OCI-LY3 (cell line): ENCODE data around the gene KAZN.

Experiments used
- H2AFZ ChIP-seq: fragments of 200-600, 300-600 bp; shearing (Covaris generic); 2 replicates; pipeline ENCODE4 v1.6.0; 2014; ENCODE audit warnings: antibody characterized with exemption, low read depth, low read length
- H3K27ac ChIP-seq: fragments of 200-600, 300-600 bp; sonication (generic); 2 replicates; pipeline ENCODE4 v1.5.1; 2014; ENCODE audit warnings: mild to moderate bottlenecking, low read length, moderate library complexity, mixed read lengths
- H3K27me3 ChIP-seq: fragments of 200-600, 300-600 bp; sonication (generic); 2 replicates; pipeline ENCODE4 v1.6.1; 2014; ENCODE audit warnings: low read depth, low read length, mixed read lengths
- H3K36me3 ChIP-seq: fragments of 200-600, 300-600 bp; sonication (generic); replicated peaks from 2 replicates; pipeline ENCODE3; 2014; ENCODE audit warnings: low read depth, low read length, mixed read lengths
- H3K4me1 ChIP-seq: fragments of 300-600, 200-600 bp; sonication (generic); 2 replicates; pipeline ENCODE4 v1.6.1; 2014; ENCODE audit warnings: low read length, mixed read lengths
- H3K4me2 ChIP-seq: fragments of 200-600, 300-600 bp; sonication (generic); 2 replicates; pipeline ENCODE4 v1.6.1; 2014; ENCODE audit warnings: low read length, mixed read lengths
- H3K4me3 ChIP-seq: fragments of 300-600, 200-600 bp; sonication (generic); 2 replicates; pipeline ENCODE4 v1.5.1; 2014; ENCODE audit warnings: antibody characterized with exemption, mild to moderate bottlenecking, low read length, moderate library complexity
- H3K79me2 ChIP-seq: fragments of 300-600, 200-600 bp; shearing (Covaris generic); 2 replicates; pipeline ENCODE4 v1.6.1; 2014; ENCODE audit warnings: mild to moderate bottlenecking, low read length, mixed read lengths
- H3K9ac ChIP-seq: fragments of 300-600, 200-600 bp; shearing (Covaris generic); 2 replicates; pipeline ENCODE4 v1.6.0; 2014; ENCODE audit warnings: mild to moderate bottlenecking, low read length, moderate library complexity
- H3K9me3 ChIP-seq: fragments of 200-600, 300-600 bp; shearing (Covaris generic); 2 replicates; pipeline ENCODE4 v1.6.1; 2014; ENCODE audit warnings: low read length, mixed read lengths; ENCODE audit not compliant: insufficient read depth
- H4K20me1 ChIP-seq: fragments of 200-600, 300-600 bp; sonication (generic); 2 replicates; pipeline ENCODE4 v1.6.1; 2016; ENCODE audit warnings: low read length, mixed read lengths; ENCODE audit not compliant: insufficient read depth
- EZH2phosphoT487 ChIP-seq: fragments of 200-600 bp; shearing (Covaris generic); IDR thresholded peaks from 2 replicates; pipeline ENCODE4 v1.6.1; 2018; ENCODE audit warnings: antibody characterized with exemption, mixed run types, low read depth
- TF ChIP-seq, protein P1 (sequence below): fragments of 200-600, 300-600 bp; sonication (generic); IDR thresholded peaks from 2 replicates; pipeline ENCODE4 v1.5.1; 2014; ENCODE audit warnings: antibody characterized with exemption, low read length, low read depth

KAZN gene

DNA sequence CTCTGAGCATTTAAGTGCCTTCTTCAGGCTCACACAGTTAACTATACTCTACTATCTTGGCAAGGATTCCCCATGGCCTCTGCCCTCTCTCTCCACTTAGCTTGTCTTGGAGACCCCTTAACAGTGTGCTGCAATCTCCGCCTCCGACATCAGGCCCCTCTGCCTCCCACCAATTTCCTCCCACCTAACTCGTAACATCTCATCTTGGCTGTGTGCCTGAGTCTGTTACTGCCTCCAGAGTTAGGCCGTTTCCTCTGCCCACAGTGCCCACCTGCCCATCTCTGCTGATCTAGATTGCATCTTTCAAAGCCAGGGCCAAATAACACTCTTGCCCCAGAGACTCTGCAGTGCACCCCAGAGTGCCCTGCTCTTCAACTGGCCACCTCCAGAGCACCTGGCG, 310.8 kb downstream of the KAZN start:
- no peaks in the 10 kb centered on the region for H4K20me1 ChIP-seq
- H3K9ac ChIP-seq: no peak overlapping the region
- H3K4me2 ChIP-seq: no peak overlapping the region
- no peak overlapping the region for H3K4me3 ChIP-seq
- H3K27me3 ChIP-seq: no peaks in the 10 kb centered on the region
- TF ChIP-seq EZH2phosphoT487: no peak
- TF ChIP-seq, protein P1, sequence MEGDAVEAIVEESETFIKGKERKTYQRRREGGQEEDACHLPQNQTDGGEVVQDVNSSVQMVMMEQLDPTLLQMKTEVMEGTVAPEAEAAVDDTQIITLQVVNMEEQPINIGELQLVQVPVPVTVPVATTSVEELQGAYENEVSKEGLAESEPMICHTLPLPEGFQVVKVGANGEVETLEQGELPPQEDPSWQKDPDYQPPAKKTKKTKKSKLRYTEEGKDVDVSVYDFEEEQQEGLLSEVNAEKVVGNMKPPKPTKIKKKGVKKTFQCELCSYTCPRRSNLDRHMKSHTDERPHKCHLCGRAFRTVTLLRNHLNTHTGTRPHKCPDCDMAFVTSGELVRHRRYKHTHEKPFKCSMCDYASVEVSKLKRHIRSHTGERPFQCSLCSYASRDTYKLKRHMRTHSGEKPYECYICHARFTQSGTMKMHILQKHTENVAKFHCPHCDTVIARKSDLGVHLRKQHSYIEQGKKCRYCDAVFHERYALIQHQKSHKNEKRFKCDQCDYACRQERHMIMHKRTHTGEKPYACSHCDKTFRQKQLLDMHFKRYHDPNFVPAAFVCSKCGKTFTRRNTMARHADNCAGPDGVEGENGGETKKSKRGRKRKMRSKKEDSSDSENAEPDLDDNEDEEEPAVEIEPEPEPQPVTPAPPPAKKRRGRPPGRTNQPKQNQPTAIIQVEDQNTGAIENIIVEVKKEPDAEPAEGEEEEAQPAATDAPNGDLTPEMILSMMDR: no peak
- no peaks in the 10 kb centered on the region for H3K79me2 ChIP-seq
- no peak overlapping the region for H2AFZ ChIP-seq
- no peaks in the 10 kb centered on the region for H3K9me3 ChIP-seq
- peaks cover 6% of the 10 kb centered on the region; the same call in 1 of the 2 replicates for H3K4me1 ChIP-seq
- no peaks in the 10 kb centered on the region for H3K36me3 ChIP-seq
- H3K27ac ChIP-seq: no peak overlapping the region

DNA sequence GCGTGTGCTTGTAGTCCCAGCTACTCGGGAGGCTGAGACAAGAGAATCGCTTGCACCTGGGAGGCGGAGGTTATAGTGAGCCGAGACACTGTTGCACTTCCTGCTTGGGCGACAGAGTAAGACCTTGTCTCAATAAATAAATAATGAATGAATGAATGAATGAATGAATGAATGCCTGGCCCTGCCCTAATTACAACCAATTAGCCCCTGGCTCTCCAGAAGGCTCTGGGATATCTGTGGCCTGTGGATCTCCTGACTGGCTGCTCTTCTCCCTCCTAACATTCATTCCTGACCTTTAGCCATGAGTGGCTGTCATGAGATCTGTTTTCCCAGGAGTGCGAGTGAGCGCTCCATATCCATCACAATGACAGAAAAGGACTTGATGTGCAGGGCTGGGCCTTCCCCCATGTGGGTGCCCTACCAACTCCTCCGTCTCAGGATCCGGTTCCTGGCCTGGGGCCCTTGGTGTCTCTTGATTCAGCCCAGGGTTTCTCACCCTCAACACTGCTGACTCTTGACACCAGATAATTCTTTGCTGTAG, 311.5 kb downstream of the KAZN start:
- Histone ChIP-seq H2AFZ (no peak overlapping the region), H3K27ac (no peak overlapping the region), H3K9ac (no peak overlapping the region), H3K79me2 (no peaks in the 10 kb centered on the region), H4K20me1 (no peaks in the 10 kb centered on the region), H3K36me3 (no peaks in the 10 kb centered on the region), H3K4me1 (peaks cover 6% of the 10 kb centered on the region; the same call in 1 of the 2 replicates), H3K27me3 (no peaks in the 10 kb centered on the region), H3K4me3 (no peak overlapping the region), H3K4me2 (no peak overlapping the region), H3K9me3 (no peaks in the 10 kb centered on the region)
- TF ChIP-seq, protein P1: no peak

DNA sequence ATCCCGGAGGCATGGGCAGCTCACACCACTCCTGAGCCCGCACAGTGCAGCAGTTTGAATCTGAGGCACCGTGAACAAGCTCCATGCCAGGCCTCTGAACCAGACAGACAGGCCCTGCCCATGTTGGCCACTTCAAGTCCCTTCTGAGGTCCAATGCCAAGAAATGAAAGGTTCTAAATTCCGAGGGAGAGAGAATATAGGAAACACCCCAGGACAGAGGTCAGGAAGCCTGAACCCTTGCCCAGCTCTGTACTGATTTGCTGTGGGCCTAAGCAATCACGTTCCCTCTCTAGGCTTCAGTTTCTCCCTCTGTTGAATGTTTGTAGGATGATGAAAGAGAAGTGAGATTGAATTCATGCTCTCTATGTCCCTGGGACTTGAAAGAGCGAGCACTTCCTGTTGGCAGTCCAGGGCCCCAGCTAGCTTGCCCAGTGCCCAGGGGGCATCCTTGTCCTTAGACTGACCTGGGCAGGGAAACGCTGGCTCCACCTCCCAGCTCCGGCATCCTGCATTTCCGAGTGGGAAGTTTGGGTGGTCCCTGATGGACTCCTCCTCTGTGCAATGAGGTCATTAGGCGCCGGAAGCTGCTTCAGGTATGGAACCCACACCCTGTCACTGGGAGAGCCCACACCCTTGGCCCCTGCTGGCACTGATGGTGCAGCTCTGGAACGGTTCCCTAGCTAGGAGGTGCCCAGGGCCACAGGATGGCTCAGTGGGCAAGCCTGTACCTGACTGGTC, 312.7 kb downstream of the KAZN start:
- no peaks in the 10 kb centered on the region for H3K36me3 ChIP-seq
- TF ChIP-seq EZH2phosphoT487: no peak
- TF ChIP-seq, protein P1: no peak
- H3K4me3 ChIP-seq: no peak overlapping the region
- H3K27ac ChIP-seq: no peak overlapping the region
- H3K9ac ChIP-seq: no peak overlapping the region
- H4K20me1 ChIP-seq: no peaks in the 10 kb centered on the region
- no peaks in the 10 kb centered on the region for H3K27me3 ChIP-seq
- H3K4me2 ChIP-seq: no peak overlapping the region
- H3K9me3 ChIP-seq: no peaks in the 10 kb centered on the region
- peaks cover 6% of the 10 kb centered on the region; the same call in 1 of the 2 replicates for H3K4me1 ChIP-seq
- no peak overlapping the region for H2AFZ ChIP-seq
- H3K79me2 ChIP-seq: no peaks in the 10 kb centered on the region

DNA sequence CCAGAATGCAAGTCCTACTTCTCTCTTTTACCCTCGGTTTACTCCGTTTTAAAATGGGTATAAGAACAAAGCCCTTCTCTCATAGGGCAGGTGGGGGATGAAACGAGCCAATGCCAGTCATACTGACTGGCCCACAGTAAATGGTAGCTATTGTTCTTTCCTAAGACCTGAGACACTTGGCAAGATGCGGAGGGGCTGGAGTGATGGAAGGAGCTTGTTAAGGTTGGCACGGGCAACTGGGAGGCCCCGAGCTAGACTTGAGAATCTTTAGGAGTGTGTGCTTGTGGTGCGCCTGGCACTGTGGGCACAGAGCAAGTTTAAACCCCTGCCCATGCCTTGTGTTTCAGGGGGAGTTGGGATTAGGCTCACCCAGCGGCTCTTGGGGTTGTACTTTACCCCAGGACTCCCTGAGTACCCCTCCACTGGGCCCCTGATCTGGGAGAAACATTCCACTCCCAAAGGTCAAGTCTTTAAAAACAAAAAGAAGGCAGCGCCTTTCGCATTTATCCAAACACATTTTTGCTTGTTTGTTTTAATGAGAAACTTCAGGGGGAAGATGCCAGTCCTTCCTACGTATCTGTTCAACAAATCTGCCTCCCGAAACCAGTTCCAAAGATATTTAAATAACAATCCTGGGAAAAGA, 314.5 kb downstream of the KAZN start:
- no peaks in the 10 kb centered on the region for H3K79me2 ChIP-seq
- no peaks in the 10 kb centered on the region for H3K36me3 ChIP-seq
- H3K9me3 ChIP-seq: no peaks in the 10 kb centered on the region
- no peak overlapping the region for H3K4me3 ChIP-seq
- H3K27ac ChIP-seq: no peak overlapping the region
- TF ChIP-seq, protein P1: no peak
- no peak for TF ChIP-seq EZH2phosphoT487
- no peaks in the 10 kb centered on the region for H3K27me3 ChIP-seq
- H3K4me1 ChIP-seq: peaks cover 6% of the 10 kb centered on the region; the same call in 1 of the 2 replicates
- H4K20me1 ChIP-seq: no peaks in the 10 kb centered on the region
- no peak overlapping the region for H2AFZ ChIP-seq
- H3K9ac ChIP-seq: no peak overlapping the region
- H3K4me2 ChIP-seq: no peak overlapping the region
